C4-2B (cell line): ENCODE results near the gene PRKCE.

Experiments
- H3K27ac ChIP-seq: fragments of 450-650 bp; 2 replicates; pipeline ENCODE4 v1.5.1; 2017
- ZFX ChIP-seq: fragments of 450-650 bp; IDR thresholded peaks from 2 replicates; pipeline ENCODE4 v1.6.1; 2017
- TF ChIP-seq, protein P1 (sequence below): fragments of 450-650 bp; conservative IDR thresholded peaks from 2 replicates; pipeline ENCODE4 v1.5.1; 2017; ENCODE audit warnings: mild to moderate bottlenecking

PRKCE gene

GRCh38 chr2:46174345-46175170 lies 523.1 kb downstream of the PRKCE start:
- TF ChIP-seq ZFX: no peak
- TF ChIP-seq, protein P1, sequence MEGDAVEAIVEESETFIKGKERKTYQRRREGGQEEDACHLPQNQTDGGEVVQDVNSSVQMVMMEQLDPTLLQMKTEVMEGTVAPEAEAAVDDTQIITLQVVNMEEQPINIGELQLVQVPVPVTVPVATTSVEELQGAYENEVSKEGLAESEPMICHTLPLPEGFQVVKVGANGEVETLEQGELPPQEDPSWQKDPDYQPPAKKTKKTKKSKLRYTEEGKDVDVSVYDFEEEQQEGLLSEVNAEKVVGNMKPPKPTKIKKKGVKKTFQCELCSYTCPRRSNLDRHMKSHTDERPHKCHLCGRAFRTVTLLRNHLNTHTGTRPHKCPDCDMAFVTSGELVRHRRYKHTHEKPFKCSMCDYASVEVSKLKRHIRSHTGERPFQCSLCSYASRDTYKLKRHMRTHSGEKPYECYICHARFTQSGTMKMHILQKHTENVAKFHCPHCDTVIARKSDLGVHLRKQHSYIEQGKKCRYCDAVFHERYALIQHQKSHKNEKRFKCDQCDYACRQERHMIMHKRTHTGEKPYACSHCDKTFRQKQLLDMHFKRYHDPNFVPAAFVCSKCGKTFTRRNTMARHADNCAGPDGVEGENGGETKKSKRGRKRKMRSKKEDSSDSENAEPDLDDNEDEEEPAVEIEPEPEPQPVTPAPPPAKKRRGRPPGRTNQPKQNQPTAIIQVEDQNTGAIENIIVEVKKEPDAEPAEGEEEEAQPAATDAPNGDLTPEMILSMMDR: no peak
- no peak overlapping the region for H3K27ac ChIP-seq

GRCh38 chr2:46175419-46175818 lies 523.9 kb downstream of the PRKCE start:
- H3K27ac ChIP-seq: no peak overlapping the region
- TF ChIP-seq ZFX: no peak
- TF ChIP-seq, protein P1: no peak

GRCh38 chr2:46177461-46178089 lies 526.1 kb downstream of the PRKCE start:
- TF ChIP-seq, protein P1: no peak
- no peak for TF ChIP-seq ZFX
- no peak overlapping the region for H3K27ac ChIP-seq

DNA sequence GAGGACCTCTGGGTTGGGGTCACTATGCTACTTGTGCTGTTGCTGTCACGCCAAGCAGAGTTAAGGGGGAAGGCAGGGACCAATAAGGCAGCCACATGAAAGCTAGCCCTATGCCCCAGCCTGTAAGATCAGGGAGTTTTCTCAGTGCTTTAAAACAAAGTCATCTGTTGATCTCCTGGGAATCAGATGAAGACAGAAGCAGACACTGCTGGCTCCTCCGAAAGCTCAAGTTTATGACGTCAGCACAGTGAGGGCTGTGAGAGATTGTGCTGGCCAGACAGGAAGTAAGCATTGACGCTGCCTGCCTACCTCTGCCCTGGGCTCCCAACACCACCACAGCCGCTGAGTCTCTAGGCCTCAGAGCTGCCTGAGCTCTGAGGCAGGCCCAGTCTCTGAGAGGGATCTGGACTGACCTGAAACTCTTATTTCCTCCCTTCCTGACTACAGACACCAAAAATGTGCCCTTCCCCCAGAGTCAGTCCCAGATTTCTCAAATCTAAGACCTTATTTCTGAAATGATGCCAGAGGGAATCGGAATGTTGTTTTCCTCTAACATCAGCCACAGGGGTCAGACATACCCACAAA lies 527.7 kb downstream of the PRKCE start:
- no peak for TF ChIP-seq ZFX
- TF ChIP-seq, protein P1: no peak
- H3K27ac ChIP-seq: 0 out of 2 replicates have a peak overlapping the region, but pooled peaks have one; percentile 2

DNA sequence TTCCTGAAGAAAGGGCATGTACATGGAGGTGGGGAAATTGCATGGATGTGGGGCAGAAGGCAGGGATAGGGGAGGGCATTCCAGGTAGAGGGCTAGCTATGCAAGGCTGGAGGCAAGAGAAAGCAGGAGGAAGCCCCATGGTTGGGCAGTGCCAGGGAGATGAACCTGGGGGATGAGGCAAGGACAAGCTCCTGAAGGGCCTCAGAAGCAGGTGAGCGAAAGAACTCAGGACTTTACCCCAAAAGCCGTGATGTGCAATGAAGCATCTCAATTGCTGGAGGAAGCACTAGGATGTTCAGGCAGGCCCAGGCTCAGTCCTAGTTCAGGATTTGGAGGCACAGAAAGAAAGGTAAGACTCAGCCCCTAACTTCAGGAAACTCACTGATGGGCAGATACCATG lies 528.7 kb downstream of the PRKCE start:
- TF ChIP-seq ZFX: no peak
- TF ChIP-seq, protein P1: no peak
- H3K27ac ChIP-seq: no peak overlapping the region

DNA sequence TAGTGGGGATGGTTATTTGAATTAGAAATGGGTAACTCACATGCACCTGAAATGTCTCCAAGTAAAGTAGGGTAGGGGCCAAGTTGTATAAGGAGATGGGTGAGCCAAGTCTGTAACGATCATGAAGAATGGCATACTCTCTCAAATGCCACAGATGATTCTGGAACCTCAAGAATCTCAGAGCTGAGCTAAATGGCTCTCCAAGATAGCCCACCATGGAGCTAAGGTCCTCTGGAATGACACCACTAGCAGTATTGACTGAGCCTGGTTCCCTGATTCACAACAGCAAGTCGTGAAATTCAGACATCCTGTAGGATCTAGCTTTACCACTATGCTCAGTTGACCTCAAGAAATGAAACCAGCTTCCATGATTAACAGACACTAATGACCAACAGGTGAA lies 529.8 kb downstream of the PRKCE start:
- H3K27ac ChIP-seq: no peak overlapping the region
- TF ChIP-seq, protein P1: no peak
- TF ChIP-seq ZFX: no peak
